Renal pelvis (tissue), 4 donors: ENCODE results near the gene BICDL1. TPM values are rescaled to one million over a fixed set of nuclear protein-coding genes. Genes with fewer than 3 reads are reported as not detected.

Source experiments
- DNase-seq: peaks from one replicate; pipeline ENCODE4 v3.0.0-alpha.2; 2013
- polyA plus RNA-seq, 3 donors: library from polyadenylated mRNA; unstranded; fragments of 120-200 nt; gene quantifications; one replicate each; pipeline ENCODE4 v1.2.1, GENCODE V29; 2013; ENCODE audit not compliant: insufficient read length in 3 of 3

BICDL1 gene
- polyA plus RNA-seq, 3 donors, result 32.4 to 42.5 (median 37.8) TPM

- DNase-seq, result no peak
Measured at GRCh38 chr12:120048263-120048662, 59.2 kb downstream of the BICDL1 start.

- DNase-seq, result no peak
Measured at GRCh38 chr12:120049426-120049825, 60.4 kb downstream of the BICDL1 start.

- DNase-seq, result no peak
Measured at GRCh38 chr12:120051535-120051934, 62.5 kb downstream of the BICDL1 start.

- DNase-seq, result no peak
Measured at GRCh38 chr12:120054293-120054692, 65.3 kb downstream of the BICDL1 start.

GRCh38 chr12:120055231-120056000 is 66.4 kb downstream of the BICDL1 start:
- no peak for DNase-seq

- no peak for DNase-seq
Measured at GRCh38 chr12:120056739-120057138, 67.7 kb downstream of the BICDL1 start.

GRCh38 chr12:120060196-120060595 is 71.2 kb downstream of the BICDL1 start:
- DNase-seq, result no peak

GRCh38 chr12:120060717-120061116 is 71.7 kb downstream of the BICDL1 start:
- DNase-seq, result no peak

GRCh38 chr12:120061575-120062214 is 72.7 kb downstream of the BICDL1 start:
- no peak for DNase-seq

GRCh38 chr12:120062976-120063579 is 74.0 kb downstream of the BICDL1 start:
- no peak for DNase-seq

- DNase-seq, result no peak
Measured at GRCh38 chr12:120064054-120064940, 75.3 kb downstream of the BICDL1 start.

- no peak for DNase-seq
Measured at GRCh38 chr12:120065472-120065871, 76.4 kb downstream of the BICDL1 start.

- DNase-seq, result no peak
Measured at GRCh38 chr12:120066341-120066740, 77.3 kb downstream of the BICDL1 start.

- no peak for DNase-seq
Measured at GRCh38 chr12:120067084-120067869, 78.2 kb downstream of the BICDL1 start.

- no peak for DNase-seq
Measured at GRCh38 chr12:120067901-120068300, 78.9 kb downstream of the BICDL1 start.

GRCh38 chr12:120069278-120069677 is 80.2 kb downstream of the BICDL1 start:
- DNase-seq, result no peak

GRCh38 chr12:120071493-120072020 is 82.5 kb downstream of the BICDL1 start:
- DNase-seq, result no peak

GRCh38 chr12:120072472-120073249 is 83.6 kb downstream of the BICDL1 start:
- DNase-seq, result no peak

GRCh38 chr12:120075034-120075616 is 86.1 kb downstream of the BICDL1 start:
- no peak for DNase-seq

- no peak for DNase-seq
Measured at GRCh38 chr12:120076651-120077050, 87.6 kb downstream of the BICDL1 start.
